Left lung (tissue), 10 donors: Measurements from ENCODE around the gene GRID1. TPM values are rescaled to one million over a fixed set of nuclear protein-coding genes. Genes with fewer than 3 reads are reported as not detected.

Source experiments
- ATAC-seq: fragments of 200-7000 bp; cut with Tn5 transposase; one replicate; pipeline ENCODE4 v1.9.1; 2020; ENCODE audit warnings: moderate library complexity
- DNase-seq, 4 donors: peaks; one replicate each; pipeline ENCODE4 v3.0.0-alpha.2; 2013 to 2020
- H3K27ac ChIP-seq, 2 donors: fragments of 200-600 bp; sonication (generic) in 1 of 2; one replicate each; pipeline versions ENCODE4 v1.5.0 to v1.8.0; 2020 to 2021
- H3K27me3 ChIP-seq, 2 donors: fragments of 200-600 bp; sonication (generic) in 1 of 2; one replicate each; pipeline versions ENCODE4 v1.5.0 to v1.8.0; 2020 to 2021
- H3K36me3 ChIP-seq, 2 donors: fragments of 200-600 bp; sonication (generic) in 1 of 2; one replicate each; pipeline versions ENCODE4 v1.5.0 to v1.8.0; 2020 to 2021
- H3K4me1 ChIP-seq, 2 donors: fragments of 200-600 bp; one replicate each; pipeline ENCODE4 v1.8.0; 2021
- H3K4me3 ChIP-seq, 2 donors: fragments of 200-600 bp; sonication (generic) in 1 of 2; one replicate each; pipeline versions ENCODE4 v1.5.0 to v1.8.0; 2020 to 2021; ENCODE audit warnings: mild to moderate bottlenecking in 1 of 2
- H3K9me3 ChIP-seq, 2 donors: fragments of 200-600 bp; sonication (generic) in 1 of 2; one replicate each; pipeline versions ENCODE4 v1.5.0 to v1.8.0; 2020 to 2021
- CTCF ChIP-seq, 2 donors: fragments of 200-600 bp; sonication (generic) in 1 of 2; IDR thresholded peaks; one replicate each; pipeline versions ENCODE4 v1.5.0 to v1.8.0; 2021; ENCODE audit warnings: antibody characterized with exemption in 2 of 2
- intact Hi-C, 2 donors: fragments of 100-400 bp; cut with DNase I; formaldehyde crosslinking; loops; one replicate each; pipeline versions ENCODE4 v1.11.2 to v1.14.2; 2022
- polyA plus RNA-seq, 6 donors: library from polyadenylated mRNA; unstranded; fragments of 120-200 nt; gene quantifications; one replicate each; pipeline ENCODE4 v1.2.1, GENCODE V29; 2013; ENCODE audit not compliant: insufficient read length in 6 of 6
- total RNA-seq, 2 donors: library from RNA; stranded (reverse); fragmentation: NEBNext Ultra II Directional; extraction: Animal tissue kit (Norgen Biotek cat#: 25700); gene quantifications; one replicate each; pipeline ENCODE4 v1.2.1, GENCODE V29; 2021
- donor health status: DM: no; HTN: yes; CAD: no.
- donor health status: DM: no; HTN: no; CAD: no.

The GRID1 gene
- total and polyA plus RNA-seq, 8 donors = 0.81 to 2.6 (median 1.2) TPM

- no peak for TF ChIP-seq CTCF (IDR thresholded peaks at IDR 0.05)
- Histone ChIP-seq H3K36me3 (no peaks in the 10 kb centered on the region), H3K27ac (no peak overlapping the region), H3K4me1 (no peaks in the 10 kb centered on the region), H3K4me3 (no peak overlapping the region), H3K27me3 (no peaks in the 10 kb centered on the region), H3K9me3 (no peaks in the 10 kb centered on the region)
- intact Hi-C loops = no loop called here
- ATAC-seq = no peak
- DNase-seq = no peak
Observed at GRCh38 chr10:85873063-85873462, 493.5 kb downstream of the GRID1 start.

DNA sequence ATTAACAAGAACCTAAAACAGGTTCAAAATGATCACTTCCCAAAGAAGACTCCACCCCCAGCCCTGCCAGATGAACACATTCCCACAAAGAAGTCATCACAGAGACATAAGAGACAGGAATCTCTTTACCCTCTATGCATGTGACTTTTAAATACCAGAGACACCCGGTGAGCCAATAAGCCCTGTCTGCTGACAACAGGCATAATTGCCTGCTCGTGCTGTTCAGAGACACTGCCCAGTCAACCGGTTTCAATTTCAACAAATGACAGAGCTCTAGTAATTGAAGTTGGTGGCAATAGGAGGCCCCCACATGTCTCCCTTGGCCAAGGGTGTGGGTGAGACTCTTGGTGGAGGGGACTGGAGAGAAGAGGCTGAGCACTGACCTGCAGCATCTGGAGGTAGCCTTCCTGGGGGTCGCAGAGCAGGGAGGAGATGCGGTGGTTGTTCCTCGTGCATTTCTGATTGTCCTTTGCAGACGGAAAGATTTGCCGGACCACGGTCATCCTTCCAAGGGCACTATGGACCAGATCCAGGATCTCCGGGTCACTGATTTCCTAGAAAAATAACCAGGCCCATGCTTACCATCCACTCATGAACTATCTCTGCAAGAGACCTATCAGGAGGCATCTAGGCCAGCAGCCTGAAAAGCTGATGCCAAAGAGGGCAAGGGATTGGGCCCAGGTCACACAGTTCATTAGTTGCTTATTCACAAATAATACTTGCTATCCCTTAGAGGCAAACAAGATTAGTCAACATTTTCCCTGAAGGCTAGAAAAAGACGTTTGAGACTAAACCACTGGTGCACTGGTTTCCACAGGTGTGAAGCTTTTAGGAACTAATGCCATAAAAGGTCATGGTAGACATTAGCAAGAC is 497.7 kb downstream of the GRID1 start:
- H3K4me1 ChIP-seq = no peaks in the 10 kb centered on the region
- H3K4me3 ChIP-seq = no peak overlapping the region
- H3K36me3 ChIP-seq = no peaks in the 10 kb centered on the region
- H3K9me3 ChIP-seq = no peaks in the 10 kb centered on the region
- no peak for TF ChIP-seq CTCF (IDR thresholded peaks at IDR 0.05)
- H3K27ac ChIP-seq = no peak overlapping the region
- intact Hi-C loops = no loop called here
- no peak for ATAC-seq
- no peak for DNase-seq
- no peaks in the 10 kb centered on the region for H3K27me3 ChIP-seq

DNA sequence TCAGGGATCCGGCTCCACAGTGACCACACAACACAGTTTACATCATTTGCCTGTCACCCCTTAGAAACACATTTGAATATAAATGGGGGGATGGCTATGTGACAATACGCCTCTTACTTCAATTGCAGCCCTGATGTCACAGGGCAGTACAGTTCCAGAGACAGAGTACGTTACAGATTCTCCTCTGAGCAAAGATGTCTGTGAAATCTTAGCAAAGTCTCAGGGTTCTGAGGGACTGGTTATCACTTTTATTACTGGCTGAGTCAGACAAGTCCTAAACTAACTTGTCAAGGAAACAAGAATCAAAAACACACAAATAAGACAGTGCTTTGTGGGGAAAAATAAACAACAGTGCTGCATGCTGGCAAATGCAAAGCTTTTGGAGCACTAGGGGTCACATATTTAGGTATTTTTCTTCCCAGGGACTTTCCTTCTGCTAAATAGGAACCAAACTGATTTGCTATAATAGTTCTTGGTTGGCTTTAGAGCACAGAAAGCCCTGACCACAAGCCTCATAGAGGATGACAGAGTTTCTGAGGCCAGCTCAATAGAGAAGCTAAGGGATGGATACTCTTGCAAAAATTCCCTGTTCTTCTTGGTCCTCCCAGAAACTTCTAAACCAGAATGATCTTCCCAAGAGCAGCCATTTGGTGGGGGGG is 501.6 kb downstream of the GRID1 start:
- intact Hi-C loops = no loop called here
- no peak for TF ChIP-seq CTCF (IDR thresholded peaks at IDR 0.05)
- no peaks in the 10 kb centered on the region for H3K36me3 ChIP-seq
- H3K27ac ChIP-seq = no peak overlapping the region
- no peak overlapping the region for H3K4me3 ChIP-seq
- DNase-seq (no peak), ATAC-seq (no peak)
- no peaks in the 10 kb centered on the region for H3K27me3 ChIP-seq
- no peaks in the 10 kb centered on the region for H3K4me1 ChIP-seq
- no peaks in the 10 kb centered on the region for H3K9me3 ChIP-seq

DNA sequence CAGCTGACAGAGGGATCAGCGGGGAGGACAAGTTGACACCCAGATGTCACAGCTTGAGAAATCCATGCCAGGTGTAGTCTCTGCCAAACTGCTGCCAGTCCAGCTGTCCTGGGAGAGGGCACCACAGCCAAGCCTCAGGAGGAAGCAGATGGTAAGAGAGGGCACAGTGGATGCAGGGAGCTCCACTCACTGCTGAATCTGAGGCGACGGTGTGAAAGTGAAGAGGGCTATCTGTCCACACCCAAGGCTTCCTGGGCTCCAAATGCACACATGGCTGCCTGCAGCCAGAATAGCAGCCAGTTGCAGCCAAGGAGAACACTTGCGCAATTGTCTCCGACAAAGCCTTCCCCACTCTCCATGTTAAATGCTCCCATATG is 502.4 kb downstream of the GRID1 start:
- no peak overlapping the region for H3K4me3 ChIP-seq
- no peak for TF ChIP-seq CTCF (IDR thresholded peaks at IDR 0.05)
- DNase-seq (no peak), ATAC-seq (no peak)
- intact Hi-C loops = no loop called here
- H3K36me3 ChIP-seq = no peaks in the 10 kb centered on the region
- no peaks in the 10 kb centered on the region for H3K4me1 ChIP-seq
- no peaks in the 10 kb centered on the region for H3K27me3 ChIP-seq
- H3K9me3 ChIP-seq = no peaks in the 10 kb centered on the region
- no peak overlapping the region for H3K27ac ChIP-seq
